ENCODE measurements around the gene BRD7. TPM values are rescaled to one million over a fixed set of nuclear protein-coding genes. Genes with fewer than 3 reads are reported as not detected.

Gene BRD7
- total RNA-seq, 2 donors from 2014 or later = 28.0 to 28.9 TPM

DNA sequence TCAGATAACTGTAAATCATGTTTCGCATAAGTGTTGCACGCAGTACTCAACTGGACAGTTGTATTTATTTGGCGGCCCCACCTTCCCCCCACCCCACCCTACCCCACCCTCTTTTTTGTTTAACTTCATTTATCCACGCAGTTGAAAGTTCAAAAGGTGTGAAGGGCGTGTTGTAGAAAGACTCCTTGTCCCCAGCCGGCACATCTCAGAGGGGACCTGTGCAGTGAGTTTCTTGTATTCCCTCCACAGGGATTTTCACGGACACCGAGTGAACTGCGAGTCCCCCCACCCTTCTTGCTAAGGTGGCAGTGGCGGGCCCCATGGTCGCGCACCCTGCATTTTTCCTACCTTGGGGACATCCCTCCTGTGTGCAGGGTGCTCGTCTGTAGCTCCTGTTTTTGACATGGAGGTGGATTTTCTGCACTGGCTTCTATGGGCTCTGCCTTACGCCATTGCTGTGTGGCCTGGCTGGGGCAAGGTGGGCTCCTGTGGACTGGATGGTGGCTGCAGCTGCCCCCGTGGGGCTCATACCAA lies 66.2 kb downstream of the BRD7 start:
- no peak for DNase-seq (ENCODE audit: low spot score)
- Histone ChIP-seq H3K36me3 (no peaks in the 10 kb centered on the region), H3K27ac (no peak overlapping the region), H3K27me3 (no peaks in the 10 kb centered on the region), H3K4me3 (no peak overlapping the region), H3K4me1 (no peaks in the 10 kb centered on the region), H3K9me3 (no peaks in the 10 kb centered on the region)
- TF ChIP-seq, protein P1, sequence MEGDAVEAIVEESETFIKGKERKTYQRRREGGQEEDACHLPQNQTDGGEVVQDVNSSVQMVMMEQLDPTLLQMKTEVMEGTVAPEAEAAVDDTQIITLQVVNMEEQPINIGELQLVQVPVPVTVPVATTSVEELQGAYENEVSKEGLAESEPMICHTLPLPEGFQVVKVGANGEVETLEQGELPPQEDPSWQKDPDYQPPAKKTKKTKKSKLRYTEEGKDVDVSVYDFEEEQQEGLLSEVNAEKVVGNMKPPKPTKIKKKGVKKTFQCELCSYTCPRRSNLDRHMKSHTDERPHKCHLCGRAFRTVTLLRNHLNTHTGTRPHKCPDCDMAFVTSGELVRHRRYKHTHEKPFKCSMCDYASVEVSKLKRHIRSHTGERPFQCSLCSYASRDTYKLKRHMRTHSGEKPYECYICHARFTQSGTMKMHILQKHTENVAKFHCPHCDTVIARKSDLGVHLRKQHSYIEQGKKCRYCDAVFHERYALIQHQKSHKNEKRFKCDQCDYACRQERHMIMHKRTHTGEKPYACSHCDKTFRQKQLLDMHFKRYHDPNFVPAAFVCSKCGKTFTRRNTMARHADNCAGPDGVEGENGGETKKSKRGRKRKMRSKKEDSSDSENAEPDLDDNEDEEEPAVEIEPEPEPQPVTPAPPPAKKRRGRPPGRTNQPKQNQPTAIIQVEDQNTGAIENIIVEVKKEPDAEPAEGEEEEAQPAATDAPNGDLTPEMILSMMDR (IDR thresholded peaks at IDR 0.05) = no peak

DNA sequence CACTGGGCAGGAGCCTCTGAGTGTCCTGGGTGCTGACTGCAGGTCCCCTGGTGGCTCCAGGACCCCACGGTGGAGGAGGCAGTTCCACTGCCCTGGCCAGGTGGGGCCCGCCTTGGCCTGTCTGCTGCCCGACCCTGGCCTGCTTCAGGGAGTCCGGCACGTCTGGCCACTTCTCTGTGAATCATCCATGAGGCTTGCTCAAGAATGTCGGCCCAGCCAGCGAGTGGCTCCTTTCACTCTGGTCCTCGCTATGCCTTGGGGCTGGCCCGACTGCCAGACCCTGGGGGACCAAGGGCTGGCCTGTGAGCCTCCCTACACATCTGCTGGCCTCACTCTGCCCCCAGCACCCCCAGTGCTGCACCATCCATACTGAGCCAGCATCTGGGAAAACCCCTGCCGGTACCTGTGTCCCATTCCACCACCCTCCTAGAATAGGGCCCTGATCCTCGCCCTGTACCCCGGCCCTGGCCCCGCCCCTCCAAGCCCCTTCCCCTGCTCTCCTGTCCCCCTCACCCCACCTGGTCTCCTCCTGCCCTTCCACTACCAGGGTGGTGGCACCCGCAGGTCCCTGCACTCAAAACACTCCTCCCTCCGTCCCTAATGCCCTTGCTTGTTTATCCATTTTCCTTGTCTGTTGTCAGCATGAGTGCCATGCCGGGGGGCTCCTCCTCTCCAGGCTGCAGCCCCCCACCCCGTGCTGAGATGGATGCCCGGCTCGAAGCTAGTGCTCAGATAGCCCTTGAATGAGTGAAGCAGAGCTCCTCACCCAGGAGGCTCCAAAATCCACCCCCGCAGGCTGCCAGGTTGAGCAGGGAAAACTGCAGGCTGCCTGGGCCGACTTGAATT lies 66.9 kb downstream of the BRD7 start:
- no peaks in the 10 kb centered on the region for H3K36me3 ChIP-seq
- TF ChIP-seq, protein P1 (IDR thresholded peaks at IDR 0.05) = no peak
- peak overlapping the region in 1 of 2 donors; percentile 6 for H3K27ac ChIP-seq

DNA sequence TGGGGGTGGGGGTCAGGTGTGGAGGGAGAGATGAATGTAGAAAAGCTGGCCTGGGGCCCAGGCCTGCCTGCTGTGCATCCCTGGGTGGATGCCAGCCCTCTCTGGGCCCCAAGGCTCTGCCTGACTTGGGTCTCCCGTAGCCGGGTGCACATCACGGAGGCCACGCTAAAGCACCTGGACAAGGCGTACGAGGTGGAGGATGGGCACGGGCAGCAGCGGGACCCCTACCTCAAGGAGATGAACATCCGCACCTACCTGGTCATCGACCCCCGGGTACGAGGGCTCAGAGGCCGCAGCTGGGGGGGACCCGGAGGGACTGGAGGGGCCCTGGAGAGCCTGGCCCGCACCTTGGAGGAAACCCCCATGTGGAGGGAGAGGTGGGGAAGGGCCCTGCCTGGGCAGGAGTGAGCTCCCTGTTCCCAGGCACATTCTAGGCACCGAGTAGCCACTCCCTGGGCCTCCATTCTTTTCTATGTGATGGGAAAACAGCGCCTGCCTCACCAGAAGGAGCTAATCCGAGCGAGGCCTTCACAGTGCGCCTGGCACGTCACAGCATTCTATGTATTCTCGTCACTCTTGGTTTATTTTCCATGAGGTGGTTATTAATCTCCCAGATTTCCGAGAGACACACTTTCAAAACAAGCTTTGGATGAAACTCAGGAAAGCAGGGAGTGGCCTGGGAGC lies 67.7 kb downstream of the BRD7 start:
- TF ChIP-seq, protein P1 (IDR thresholded peaks at IDR 0.05) = no peak
- H3K27ac ChIP-seq = peak overlapping the region in 1 of 2 donors; percentile 6
- H3K4me1 ChIP-seq = peaks cover 0 to 3% of the 10 kb centered on the region in 2 donors
- H3K9me3 ChIP-seq = no peaks in the 10 kb centered on the region
- no peak overlapping the region for H3K4me3 ChIP-seq
- no peaks in the 10 kb centered on the region for H3K36me3 ChIP-seq
- H3K27me3 ChIP-seq = no peaks in the 10 kb centered on the region
- no peak for DNase-seq (ENCODE audit: low spot score)

More for the DNA sequence above, 66.9 kb downstream of the BRD7 start:
- Histone ChIP-seq H3K4me3 (no peak overlapping the region), H3K9me3 (no peaks in the 10 kb centered on the region), H3K4me1 (peaks cover 0 to 3% of the 10 kb centered on the region in 2 donors), H3K27me3 (no peaks in the 10 kb centered on the region)
- DNase-seq (ENCODE audit: low spot score) = peak; percentile 82

DNA sequence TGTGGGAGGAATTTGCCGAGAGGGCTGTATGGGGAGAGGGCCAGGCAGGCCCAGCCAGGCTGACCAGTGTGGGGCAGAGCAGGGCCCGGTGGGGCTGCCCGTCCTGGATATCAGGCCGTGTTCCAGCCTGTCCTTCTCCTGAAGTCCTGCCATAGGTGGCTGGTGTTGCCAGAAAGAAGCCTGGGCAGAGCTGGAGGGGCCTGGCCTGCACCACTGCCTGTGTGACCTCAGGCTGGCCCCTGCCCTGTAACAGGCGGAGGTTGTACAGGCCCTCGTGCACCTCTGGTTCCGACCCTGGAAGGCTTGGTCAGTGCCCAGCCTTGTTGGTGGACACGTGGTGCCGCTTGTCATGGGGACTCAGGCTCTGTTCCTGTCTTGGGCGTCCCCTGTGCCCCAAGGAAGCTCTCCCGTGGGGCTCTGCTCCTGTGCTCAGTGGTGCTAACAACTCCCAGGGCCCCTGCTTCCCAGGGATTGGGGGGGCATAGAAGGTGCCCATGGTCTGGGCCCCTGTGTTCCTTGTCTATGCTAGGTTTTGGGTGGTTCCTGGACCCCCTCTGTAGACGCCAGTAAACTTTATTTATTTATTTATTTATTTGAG lies 69.2 kb downstream of the BRD7 start:
- no peak for DNase-seq (ENCODE audit: low spot score)
- no peaks in the 10 kb centered on the region for H3K27me3 ChIP-seq
- no peaks in the 10 kb centered on the region for H3K9me3 ChIP-seq
- H3K4me1 ChIP-seq = peaks cover 0 to 3% of the 10 kb centered on the region in 2 donors
- no peak overlapping the region for H3K4me3 ChIP-seq
- TF ChIP-seq, protein P1 (IDR thresholded peaks at IDR 0.05) = no peak
- H3K27ac ChIP-seq = no peak overlapping the region
- no peaks in the 10 kb centered on the region for H3K36me3 ChIP-seq

DNA sequence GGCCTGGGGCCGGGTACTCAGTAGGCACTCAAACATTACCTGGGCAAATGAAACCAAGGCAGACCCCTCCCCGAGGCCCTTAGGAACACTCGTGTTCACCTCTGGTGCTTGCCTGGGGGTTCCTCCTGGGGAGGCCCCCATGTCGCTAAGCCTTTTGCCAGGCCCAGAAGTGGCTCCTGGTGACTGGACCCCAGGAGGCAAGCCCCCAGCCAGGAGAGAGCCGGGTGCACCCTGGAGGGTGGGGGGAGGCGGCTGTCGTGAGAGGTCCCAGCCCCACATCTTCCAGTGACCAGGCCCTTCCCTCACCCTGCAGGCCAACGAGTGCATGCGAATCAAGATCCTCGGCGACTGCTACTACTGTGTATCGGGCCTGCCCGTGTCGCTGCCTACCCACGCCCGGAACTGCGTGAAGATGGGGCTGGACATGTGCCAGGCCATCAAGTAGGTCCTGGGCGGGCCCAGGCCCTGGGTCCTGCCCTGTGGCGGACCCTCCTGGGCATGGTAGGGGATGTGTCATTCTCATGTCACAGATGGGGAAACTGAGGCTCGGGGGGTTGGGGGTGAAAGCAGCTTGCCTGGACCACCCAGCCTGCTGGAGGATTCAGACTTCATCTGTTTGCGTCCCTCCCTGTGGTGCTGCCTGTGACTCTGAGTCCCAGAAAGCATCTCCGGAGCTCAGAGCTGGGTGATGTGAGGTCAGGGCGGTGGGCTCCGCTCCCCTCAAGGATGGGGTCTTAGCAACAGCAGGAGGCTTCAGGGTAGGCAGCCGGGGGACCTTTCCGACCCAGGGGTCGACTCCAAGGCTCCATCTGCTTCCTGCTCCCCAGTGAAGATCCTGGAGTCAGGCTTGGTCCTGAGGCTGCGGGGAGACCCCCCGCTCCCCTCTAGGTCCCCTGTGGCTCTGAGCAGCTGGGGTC lies 69.9 kb downstream of the BRD7 start:
- Histone ChIP-seq H3K4me1 (peaks cover 0 to 3% of the 10 kb centered on the region in 2 donors), H3K36me3 (no peaks in the 10 kb centered on the region), H3K27me3 (no peaks in the 10 kb centered on the region), H3K4me3 (no peak overlapping the region), H3K27ac (no peak overlapping the region), H3K9me3 (no peaks in the 10 kb centered on the region)
- DNase-seq (ENCODE audit: low spot score) = no peak
- TF ChIP-seq, protein P1 (IDR thresholded peaks at IDR 0.05) = no peak

All from right atrium auricular region (tissue), 2 donors.